GM13977 (cell line): ENCODE measurements around the gene ZNF276.

Experiments used
- DNase-seq: peaks from one replicate; pipeline ENCODE4 v3.0.0; 2012; ENCODE audit warnings: low spot score
- in situ Hi-C: fragments of 300-500 bp; cut with MboI; formaldehyde crosslinking; loops from one replicate; pipeline ENCODE4 v1.12.0; 2022; ENCODE audit warnings: low sequenced_read_pairs, low pct_unique_long_range_greater_than_20kb, mixed read lengths, inconsistent platforms; ENCODE audit not compliant: unreplicated experiment
- TF ChIP-seq, protein P1 (sequence below): IDR thresholded peaks from 2 replicates; pipeline ENCODE4 v1.5.1; 2012; ENCODE audit warnings: mild to moderate bottlenecking, control low read depth; ENCODE audit not compliant: insufficient read depth; ENCODE audit errors: extremely low read depth, missing control alignments

The ZNF276 gene

GRCh38 chr16:89748076-89748475, 26.7 kb downstream of the ZNF276 start:
- DNase-seq, result no peak
- in situ Hi-C loops, result no loop called here
- TF ChIP-seq, protein P1, sequence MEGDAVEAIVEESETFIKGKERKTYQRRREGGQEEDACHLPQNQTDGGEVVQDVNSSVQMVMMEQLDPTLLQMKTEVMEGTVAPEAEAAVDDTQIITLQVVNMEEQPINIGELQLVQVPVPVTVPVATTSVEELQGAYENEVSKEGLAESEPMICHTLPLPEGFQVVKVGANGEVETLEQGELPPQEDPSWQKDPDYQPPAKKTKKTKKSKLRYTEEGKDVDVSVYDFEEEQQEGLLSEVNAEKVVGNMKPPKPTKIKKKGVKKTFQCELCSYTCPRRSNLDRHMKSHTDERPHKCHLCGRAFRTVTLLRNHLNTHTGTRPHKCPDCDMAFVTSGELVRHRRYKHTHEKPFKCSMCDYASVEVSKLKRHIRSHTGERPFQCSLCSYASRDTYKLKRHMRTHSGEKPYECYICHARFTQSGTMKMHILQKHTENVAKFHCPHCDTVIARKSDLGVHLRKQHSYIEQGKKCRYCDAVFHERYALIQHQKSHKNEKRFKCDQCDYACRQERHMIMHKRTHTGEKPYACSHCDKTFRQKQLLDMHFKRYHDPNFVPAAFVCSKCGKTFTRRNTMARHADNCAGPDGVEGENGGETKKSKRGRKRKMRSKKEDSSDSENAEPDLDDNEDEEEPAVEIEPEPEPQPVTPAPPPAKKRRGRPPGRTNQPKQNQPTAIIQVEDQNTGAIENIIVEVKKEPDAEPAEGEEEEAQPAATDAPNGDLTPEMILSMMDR, result no peak

- DNase-seq, result no peak
- TF ChIP-seq, protein P1, result no peak
- in situ Hi-C loops, result no loop called here
These were observed 27.6 kb downstream of the ZNF276 start for GRCh38 chr16:89748921-89749320.

DNA sequence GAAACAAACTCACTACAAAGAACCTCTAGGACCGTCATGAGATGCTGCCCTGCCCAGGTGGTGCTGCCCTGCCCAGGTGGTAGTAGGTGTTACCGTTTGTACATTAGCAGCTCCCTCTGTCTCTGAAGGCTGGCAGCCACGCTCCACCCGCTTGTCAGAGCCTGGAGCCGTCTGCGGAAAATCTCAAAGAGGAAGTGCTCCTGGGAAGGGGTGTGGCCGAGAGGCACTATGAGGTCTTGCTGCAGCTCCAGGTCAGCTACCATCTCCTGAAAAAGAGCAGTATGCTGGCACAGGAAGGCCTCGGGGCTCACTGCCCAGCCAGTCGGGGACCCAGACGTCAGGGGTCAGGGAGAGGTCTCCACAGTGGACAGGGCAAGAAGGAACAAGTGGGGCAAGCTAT, 28.3 kb downstream of the ZNF276 start:
- TF ChIP-seq, protein P1, result no peak
- in situ Hi-C loops, result no loop called here
- DNase-seq, result no peak

GRCh38 chr16:89759746-89760340, 38.5 kb downstream of the ZNF276 start:
- DNase-seq, result no peak

GRCh38 chr16:89761304-89761922, 40.1 kb downstream of the ZNF276 start:
- no peak for DNase-seq
- in situ Hi-C loops, result no loop called here
- TF ChIP-seq, protein P1, result no peak

More at GRCh38 chr16:89759746-89760340, 38.5 kb downstream of the ZNF276 start:
- in situ Hi-C loops, result no loop called here
- TF ChIP-seq, protein P1, result no peak

- in situ Hi-C loops, result no loop called here
- TF ChIP-seq, protein P1, result no peak
- DNase-seq, result peak; percentile 85
These were observed 43.4 kb downstream of the ZNF276 start for GRCh38 chr16:89764711-89765201.
